ENCODE data around the gene KIAA1191. TPM values are rescaled to one million over a fixed set of nuclear protein-coding genes. Genes with fewer than 3 reads are reported as not detected.

Gene KIAA1191
- total and polyA plus RNA-seq, 2 of the 4 experiments (the other 2 are of a cell fraction), result 114 to 124 TPM

- WGBS, 2 experiments (ENCODE audit: extremely low coverage in 2 of 2, insufficient read length in 1 of 2), result 93% methylated on average over 3 of the region's 8 CpGs; no CpG with 5 or more reads in 1 of the 2 experiments
- H3K56ac ChIP-seq (ENCODE audit: extremely low read depth, insufficient read depth, low read length), result no peak overlapping the region
- no peaks in the 10 kb centered on the region; the same call in 1 of the 2 replicates for H3K9me1 ChIP-seq (ENCODE audit: insufficient read depth, low read length)
- no peak overlapping the region for H3K14ac ChIP-seq (replicated peaks; ENCODE audit: low read depth, low read length)
- H2AFZ ChIP-seq (replicated peaks; ENCODE audit: low read length, poor library complexity), result no peak overlapping the region
- H3K27ac ChIP-seq (ENCODE audit: insufficient read depth, low read length), result no peak overlapping the region
- no peak overlapping the region for H3K4me2 ChIP-seq (ENCODE audit: low read depth, low read length)
- TF ChIP-seq RFX5 (IDR thresholded peaks at IDR 0.05; ENCODE audit: low read depth, low read length), result no peak
- no peak for TF ChIP-seq MAZ (IDR thresholded peaks at IDR 0.05; ENCODE audit: borderline replicate concordance, low read depth, low read length)
- no peak for TF ChIP-seq SMC3 (IDR thresholded peaks at IDR 0.05; ENCODE audit: low read depth, low read length)
- TF ChIP-seq CEBPB (IDR thresholded peaks at IDR 0.05; ENCODE audit: low read depth, low read length), result no peak
- TF ChIP-seq RAD21 (IDR thresholded peaks at IDR 0.05; ENCODE audit: low read length), result no peak
- TF ChIP-seq NFE2L2 (IDR thresholded peaks at IDR 0.05; ENCODE audit: low read depth, low read length), result no peak
- TF ChIP-seq ELK1 (IDR thresholded peaks at IDR 0.05; ENCODE audit: borderline replicate concordance, low read depth, low read length), result no peak
- no peak for TF ChIP-seq RCOR1 (IDR thresholded peaks at IDR 0.05; ENCODE audit: insufficient replicate concordance, low read length)
- no peak for TF ChIP-seq MAFK (IDR thresholded peaks at IDR 0.05; ENCODE audit: low read depth, low read length)
- no peak for TF ChIP-seq POLR2A (IDR thresholded peaks at IDR 0.05; ENCODE audit: low read depth, low read length)
- TF ChIP-seq MXI1 (IDR thresholded peaks at IDR 0.05; ENCODE audit: borderline replicate concordance, low read depth, low read length), result no peak
- TF ChIP-seq FOS (IDR thresholded peaks at IDR 0.05; ENCODE audit: low read depth, low read length), result no peak
- no peak for TF ChIP-seq CHD1 (IDR thresholded peaks at IDR 0.05; ENCODE audit: low read depth, low read length)
- no peak for TF ChIP-seq CTCF (conservative IDR thresholded peaks at IDR 0.05; ENCODE audit: low read depth, low read length)
- TF ChIP-seq BHLHE40 (IDR thresholded peaks at IDR 0.05; ENCODE audit: low read depth, low read length), result no peak
- no peak for TF ChIP-seq USF2 (IDR thresholded peaks at IDR 0.05; ENCODE audit: low read depth, low read length)
- no peak overlapping the region for H2BK15ac ChIP-seq (ENCODE audit: low read depth, low read length)
- H3K4me3 ChIP-seq (ENCODE audit: insufficient read depth, low read depth, low read length), result no peak overlapping the region
- ChIA-PET CTCF (no interaction called here), POLR2A (ENCODE audit: unreplicated experiment) (no interaction called here)
- intact Hi-C loops (cut with micrococcal nuclease) (no loop called here), in situ Hi-C loops (cut with MboI; ENCODE audit: low sequenced_read_pairs) (no loop called here), dilution Hi-C loops (cut with HindIII; ENCODE audit: low sequenced_read_pairs, unreplicated experiment) (no loop called here)
- H3K4me1 ChIP-seq (ENCODE audit: control insufficient read depth, insufficient read depth, low read length), result no peaks in the 10 kb centered on the region
- no peaks in the 10 kb centered on the region for H3K27me3 ChIP-seq (ENCODE audit: control insufficient read depth, insufficient read depth, low read length)
- no peaks in the 10 kb centered on the region for H3K9me3 ChIP-seq (ENCODE audit: control insufficient read depth, insufficient read depth, low read length)
- no peak overlapping the region for H4K91ac ChIP-seq (ENCODE audit: insufficient read depth, low read depth, low read length)
- peaks cover 11 to 34% of the 10 kb centered on the region in 2 experiments; a peak in 3 of 4 replicates for H3K79me1 ChIP-seq (ENCODE audit: low read depth in 1 of 2, low read length in 2 of 2)
- no peak overlapping the region for H2BK5ac ChIP-seq (ENCODE audit: low read depth, low read length, poor library complexity, severe bottlenecking)
- H3K36me3 ChIP-seq (ENCODE audit: control insufficient read depth, insufficient read depth, low read length), result peaks cover 38% of the 10 kb centered on the region
- peaks cover 3% of the 10 kb centered on the region; the same call in 1 of the 2 replicates for H4K20me1 ChIP-seq (ENCODE audit: insufficient read depth, low read length)
- ATAC-seq (ENCODE audit: low read depth), result no peak
- H4K5ac ChIP-seq (ENCODE audit: low read depth, low read length), result no peak overlapping the region
- H2AK9ac ChIP-seq (replicated peaks; ENCODE audit: low read depth, low read length, poor library complexity), result no peak overlapping the region
- no peak overlapping the region for H2BK20ac ChIP-seq (ENCODE audit: low read depth, low read length)
- BruUV-seq (replicated peaks), result no TSS peak
- H3K23ac ChIP-seq (ENCODE audit: low read depth, low read length), result no peak overlapping the region
- H3K4ac ChIP-seq (ENCODE audit: low read depth, low read length), result no peak overlapping the region
- no peak overlapping the region for H2BK120ac ChIP-seq (ENCODE audit: low read depth, low read length)
- H3K18ac ChIP-seq (ENCODE audit: low read depth, low read length), result no peak overlapping the region
- no peak for DNase-seq
- no peak overlapping the region for H2AK5ac ChIP-seq (ENCODE audit: low read depth, low read length)
- H3K9ac ChIP-seq (ENCODE audit: low read depth, low read length), result no peak overlapping the region
- no peak overlapping the region for H4K8ac ChIP-seq (ENCODE audit: low read depth in 2 of 2, low read length in 2 of 2)
Observed at GRCh38 chr5:176384366-176384930, 22.9 kb upstream of the KIAA1191 start.

All from IMR-90 (cell line).